HL-60 (cell line): ENCODE data around the gene KCTD19.

ENCODE experiments used
- CTCF ChIP-seq: IDR thresholded peaks from one replicate; pipeline ENCODE4 v1.5.1; 2011; ENCODE audit warnings: low read length, control low read depth, inconsistent platforms; ENCODE audit not compliant: insufficient read depth
- GABPA ChIP-seq: IDR thresholded peaks from 2 replicates; pipeline ENCODE4 v1.6.1; 2012; ENCODE audit warnings: low read depth
- POLR2AphosphoS5 ChIP-seq: IDR thresholded peaks from 2 replicates; pipeline ENCODE4 v1.6.1; 2012; ENCODE audit warnings: low read depth
- REST ChIP-seq: IDR thresholded peaks from 2 replicates; pipeline ENCODE4 v1.6.1; 2012; ENCODE audit warnings: low read depth; ENCODE audit not compliant: insufficient replicate concordance
- SPI1 ChIP-seq: IDR thresholded peaks from 2 replicates; pipeline ENCODE4 v1.6.1; 2012; ENCODE audit warnings: low read depth, mild to moderate bottlenecking, borderline replicate concordance

DNA sequence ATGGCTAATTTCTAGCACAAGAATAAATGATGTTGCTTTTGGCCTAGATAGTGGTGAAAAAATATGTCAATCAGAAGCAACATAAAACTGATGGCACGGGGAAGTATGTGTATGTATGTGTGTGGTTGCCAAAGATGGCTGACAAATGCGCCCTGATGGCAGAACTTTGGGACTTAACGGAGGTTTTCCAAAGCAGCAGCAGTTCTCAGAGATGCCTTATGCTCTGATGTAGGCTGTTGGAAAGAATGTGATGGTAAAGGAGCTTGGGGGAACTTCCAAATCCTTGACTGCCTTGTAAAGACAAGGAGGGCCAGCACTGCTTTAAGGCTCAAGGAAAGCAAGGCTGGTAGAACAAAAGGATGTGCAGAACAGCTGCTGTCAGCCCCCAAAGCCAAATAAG is 16.0 kb downstream of the KCTD19 start:
- TF ChIP-seq CTCF (no peak), GABPA (no peak), POLR2AphosphoS5 (no peak), SPI1 (no peak), REST (no peak)
